KBM-7 (cell line): ENCODE results near the gene ZFP92.

Experiments
- DNase-seq: peaks from one replicate; pipeline ENCODE4 v3.0.0-alpha.2; 2015
- in situ Hi-C: fragments of 300-500 bp; cut with MboI; formaldehyde crosslinking; loops from 2 replicates; pipeline ENCODE4 v1.14.3; 2020; ENCODE audit warnings: low sequenced_read_pairs, low pct_unique_long_range_greater_than_20kb, mixed read lengths

Gene ZFP92

GRCh38 chrX:153447581-153447960 is 36.3 kb downstream of the ZFP92 start:
- in situ Hi-C loops, result no loop called here
- DNase-seq, result no peak

- in situ Hi-C loops, result no loop called here
- no peak for DNase-seq
Measured at GRCh38 chrX:153448556-153449367, 37.5 kb downstream of the ZFP92 start.

DNA sequence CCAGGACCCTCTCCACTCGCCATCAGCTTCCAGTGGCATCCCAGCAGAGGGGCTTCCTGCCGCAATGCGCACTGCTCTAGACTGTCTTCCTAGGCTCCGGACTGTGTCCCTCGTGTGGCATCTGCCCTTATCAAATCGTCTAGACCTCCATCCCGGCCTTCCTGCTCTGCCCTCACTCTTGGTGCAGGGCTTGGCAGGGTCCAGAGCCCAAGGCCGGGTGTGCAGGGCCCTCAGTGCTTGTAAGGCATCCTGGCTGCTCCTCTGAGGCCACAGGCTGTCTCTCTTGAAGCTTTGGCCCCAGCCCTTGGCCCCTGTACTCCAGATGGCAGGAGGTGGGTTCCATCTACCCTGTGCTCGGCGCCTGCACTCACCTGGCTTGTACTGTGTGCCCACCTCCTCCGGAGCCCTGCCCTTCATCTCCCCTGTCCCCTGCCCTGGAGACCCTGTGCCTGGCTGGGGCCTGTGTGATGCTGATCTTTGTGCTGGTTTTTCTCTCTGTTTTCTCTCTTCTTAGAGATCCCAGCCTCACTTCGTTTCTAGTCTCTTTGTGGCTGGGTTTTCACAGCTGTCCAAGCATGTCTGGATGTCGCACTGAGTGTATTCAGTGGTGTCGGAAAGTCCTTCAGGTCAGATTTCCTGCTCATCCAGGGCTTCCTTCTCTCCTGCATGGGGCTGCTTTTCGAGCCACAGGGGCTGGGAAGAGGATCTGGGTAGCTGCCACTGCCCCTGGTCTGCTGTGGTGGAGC is 38.3 kb downstream of the ZFP92 start:
- in situ Hi-C loops, result no loop called here
- no peak for DNase-seq

DNA sequence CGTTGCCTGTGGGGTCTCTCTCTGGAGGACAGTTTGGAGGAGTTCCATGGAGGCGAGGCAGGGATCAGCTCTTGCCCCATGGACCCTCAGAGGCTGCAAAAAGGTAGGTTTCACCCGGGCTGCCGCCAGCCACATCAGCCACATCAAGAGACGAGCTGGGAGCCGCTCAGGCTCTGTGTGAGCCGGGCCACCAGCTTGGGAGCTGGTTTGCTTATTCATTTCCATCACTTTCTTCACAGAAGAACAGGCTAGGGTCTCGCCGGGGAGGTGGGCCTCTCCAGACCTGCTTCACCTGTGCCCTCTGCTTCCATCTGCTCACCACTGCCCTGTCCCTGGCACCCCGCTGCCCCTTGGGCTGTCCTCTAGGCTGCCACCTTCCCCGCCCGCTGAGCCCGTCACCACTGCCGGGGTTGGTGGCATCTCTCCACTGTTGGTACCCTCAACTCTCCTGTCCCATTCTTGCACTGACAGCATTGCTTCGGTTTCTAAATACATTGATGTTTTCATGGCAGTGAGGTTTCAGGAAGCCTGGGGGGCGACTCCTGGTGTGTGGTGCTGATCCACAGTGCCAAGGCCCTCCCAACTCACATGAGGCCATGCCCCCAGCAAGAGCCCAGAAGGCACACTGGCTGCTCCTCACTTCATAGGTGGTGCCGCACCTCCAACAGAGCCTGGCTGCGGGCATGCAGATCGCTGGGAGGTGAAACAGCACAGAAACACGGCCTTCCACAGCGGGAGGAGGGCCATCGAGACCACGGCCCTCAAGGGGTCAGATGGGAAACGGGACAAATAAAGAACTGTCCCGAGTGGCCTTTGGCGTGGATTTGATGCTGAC is 39.1 kb downstream of the ZFP92 start:
- in situ Hi-C loops, result no loop called here
- no peak for DNase-seq

GRCh38 chrX:153450949-153451277 is 39.6 kb downstream of the ZFP92 start:
- in situ Hi-C loops, result no loop called here

GRCh38 chrX:153454901-153455550 is 43.8 kb downstream of the ZFP92 start:
- no peak for DNase-seq
- in situ Hi-C loops, result no loop called here

More at GRCh38 chrX:153450949-153451277, 39.6 kb downstream of the ZFP92 start:
- no peak for DNase-seq

DNA sequence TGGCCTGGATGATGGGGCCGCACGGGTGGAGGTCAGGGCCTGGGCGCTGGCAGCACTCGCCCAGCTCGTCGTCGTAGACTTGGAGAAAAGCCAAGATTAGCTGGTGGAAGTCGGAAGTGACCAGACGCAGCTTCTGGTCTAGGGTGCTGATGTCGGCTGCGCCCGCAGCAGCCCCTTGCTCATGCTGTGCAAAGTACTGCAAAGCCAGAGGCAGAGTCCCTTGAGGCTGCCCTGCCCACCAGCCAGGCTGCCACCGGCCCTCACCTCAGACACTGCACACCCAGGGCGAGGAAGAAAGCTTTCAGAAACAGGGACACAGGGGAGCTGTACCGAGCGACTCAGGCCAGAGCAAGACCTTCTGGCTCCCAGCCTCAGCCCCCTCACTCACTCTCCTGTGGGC is 44.3 kb downstream of the ZFP92 start:
- DNase-seq, result no peak
- in situ Hi-C loops, result no loop called here

DNA sequence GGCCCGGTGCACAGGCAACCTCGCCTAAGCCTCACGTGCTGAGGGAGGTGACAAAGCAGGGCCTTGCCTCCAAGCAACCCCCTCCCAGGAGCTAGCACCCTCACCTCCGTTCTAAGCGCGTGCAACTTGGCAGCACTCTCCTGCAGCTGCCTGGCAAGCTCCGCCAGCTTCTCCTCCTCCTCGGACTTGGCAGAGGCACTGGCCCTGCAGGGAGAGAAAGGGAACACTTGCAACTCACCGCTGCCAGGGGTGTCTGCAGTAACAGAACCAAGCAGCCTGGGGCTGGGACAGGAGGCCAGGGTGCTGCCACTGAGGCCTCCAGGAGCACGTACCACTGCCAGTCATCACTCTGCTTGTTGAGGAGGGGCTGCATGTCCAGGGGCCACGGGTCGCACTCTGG is 44.9 kb downstream of the ZFP92 start:
- DNase-seq, result no peak
- in situ Hi-C loops, result no loop called here

DNA sequence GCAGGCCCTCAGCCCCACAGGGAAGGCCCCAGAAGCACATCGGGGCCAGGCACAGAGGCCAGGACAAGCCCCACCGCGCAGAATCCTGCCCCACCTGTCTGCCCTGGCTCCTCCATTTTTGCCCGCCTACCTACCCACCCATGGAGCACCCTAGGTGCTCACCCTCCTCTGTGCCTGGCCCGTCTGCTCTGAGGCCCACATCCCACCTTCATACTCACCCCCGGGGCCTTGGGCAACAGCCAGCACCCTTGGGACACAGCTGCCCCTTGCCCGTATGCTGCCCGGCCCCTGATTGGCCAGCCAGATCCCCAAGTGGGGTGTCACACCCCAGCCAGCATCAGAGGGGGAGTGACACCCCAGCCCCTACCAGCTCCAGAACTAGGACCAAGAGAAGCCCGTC is 45.4 kb downstream of the ZFP92 start:
- in situ Hi-C loops, result no loop called here
- no peak for DNase-seq

- DNase-seq, result no peak
- in situ Hi-C loops, result no loop called here
Measured at GRCh38 chrX:153457136-153457825, 46.0 kb downstream of the ZFP92 start.

- in situ Hi-C loops, result no loop called here
Measured at GRCh38 chrX:153457827-153458466, 46.7 kb downstream of the ZFP92 start.

GRCh38 chrX:153458476-153458875 is 47.2 kb downstream of the ZFP92 start:
- DNase-seq, result no peak
- in situ Hi-C loops, result no loop called here

More at GRCh38 chrX:153457827-153458466, 46.7 kb downstream of the ZFP92 start:
- DNase-seq, result no peak

DNA sequence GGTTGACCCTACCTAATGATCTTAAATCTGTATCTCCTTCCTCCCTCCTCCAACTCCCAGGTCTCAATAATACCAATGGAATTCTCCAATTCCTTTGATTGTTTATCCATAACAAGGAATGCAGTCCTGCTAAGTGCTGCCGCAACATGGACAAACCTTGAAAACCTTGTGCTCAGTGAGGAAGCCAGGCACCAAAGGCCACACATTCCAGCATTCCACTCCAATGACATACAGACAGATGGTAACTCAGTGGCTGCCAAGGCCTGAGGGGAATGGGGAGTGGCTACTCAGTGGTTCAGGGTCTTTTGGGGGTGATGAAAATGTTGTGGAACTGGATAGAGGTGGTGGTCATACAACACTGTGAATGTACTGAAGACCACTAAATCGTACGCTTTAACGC is 48.7 kb downstream of the ZFP92 start:
- in situ Hi-C loops, result no loop called here
- no peak for DNase-seq

- peak; percentile 54 for DNase-seq
- in situ Hi-C loops, result no loop called here
Measured at GRCh38 chrX:153460826-153461225, 49.6 kb downstream of the ZFP92 start.
